SK-N-SH treated with all-trans-retinoic acid at 6 μM for 48 hours (cell line): ENCODE results near the gene ESRRA.

Experiments
- ATAC-seq: fragments of 200-7000 bp; cut with Tn5 transposase; 3 replicates; pipeline ENCODE4 v1.9.1; 2020; ENCODE audit warnings: mild to moderate bottlenecking, moderate library complexity
- ARNTL ChIP-seq: fragments of 450-650 bp; formaldehyde crosslinking; IDR thresholded peaks from 2 replicates; pipeline ENCODE4 v1.5.0; 2020; ENCODE audit warnings: low read depth, mild to moderate bottlenecking, moderate library complexity, borderline replicate concordance
- BACH2 ChIP-seq: fragments of 250-450 bp; sonication (Bioruptor Pico); IDR thresholded peaks from 2 replicates; pipeline ENCODE4 v1.9.0; 2021; ENCODE audit warnings: mild to moderate bottlenecking, borderline replicate concordance
- CSDC2 ChIP-seq: fragments of 250-450 bp; sonication (Bioruptor Pico); IDR thresholded peaks from 2 replicates; pipeline ENCODE4 v1.5.0; 2020; ENCODE audit warnings: mild to moderate bottlenecking, moderate library complexity
- CSRNP3 ChIP-seq: fragments of 250-450 bp; sonication (Bioruptor Pico); IDR thresholded peaks from 2 replicates; pipeline ENCODE4 v1.5.1; 2021; ENCODE audit warnings: mild to moderate bottlenecking, moderate library complexity
- ESRRG ChIP-seq: fragments of 250-450 bp; sonication (Bioruptor Pico); IDR thresholded peaks from 2 replicates; pipeline ENCODE4 v1.6.1; 2021; ENCODE audit warnings: mild to moderate bottlenecking
- GLIS3 ChIP-seq: fragments of 250-450 bp; sonication (Bioruptor Pico); IDR thresholded peaks from 2 replicates; pipeline ENCODE4 v1.5.0; 2020; ENCODE audit warnings: mild to moderate bottlenecking, moderate library complexity
- ISL1 ChIP-seq: fragments of 250-450 bp; sonication (Bioruptor Pico); IDR thresholded peaks from 2 replicates; pipeline ENCODE4 v2.1.2; 2022; ENCODE audit warnings: mild to moderate bottlenecking, moderate library complexity
- PATZ1 ChIP-seq: fragments of 250-450 bp; sonication (Bioruptor Pico); IDR thresholded peaks from 2 replicates; pipeline ENCODE4 v1.8.0; 2020; ENCODE audit warnings: mild to moderate bottlenecking, moderate library complexity, borderline replicate concordance
- PPARA ChIP-seq: fragments of 250-450 bp; sonication (Bioruptor Pico); IDR thresholded peaks from 2 replicates; pipeline ENCODE4 v1.5.0; 2020; ENCODE audit warnings: mild to moderate bottlenecking, borderline replicate concordance
- RARB ChIP-seq: fragments of 250-450 bp; sonication (Bioruptor Pico); IDR thresholded peaks from 2 replicates; pipeline ENCODE4 v1.8.0; 2021; ENCODE audit warnings: mild to moderate bottlenecking, moderate library complexity
- SNAI2 ChIP-seq: fragments of 250-450 bp; sonication (Bioruptor Pico); IDR thresholded peaks from 2 replicates; pipeline ENCODE4 v1.5.0; 2020; ENCODE audit warnings: mild to moderate bottlenecking, moderate library complexity
- TOX ChIP-seq: fragments of 250-450 bp; sonication (Bioruptor Pico); IDR thresholded peaks from 2 replicates; pipeline ENCODE4 v1.8.0; 2021; ENCODE audit warnings: mild to moderate bottlenecking, moderate library complexity, borderline replicate concordance
- TSHZ2 ChIP-seq: fragments of 250-450 bp; sonication (Bioruptor Pico); IDR thresholded peaks from 2 replicates; pipeline ENCODE4 v1.5.0; 2020; ENCODE audit warnings: mild to moderate bottlenecking, moderate library complexity
- ZC3H10 ChIP-seq: fragments of 250-450 bp; sonication (Bioruptor Pico); IDR thresholded peaks from 2 replicates; pipeline ENCODE4 v1.5.1; 2021; ENCODE audit warnings: mild to moderate bottlenecking, moderate library complexity
- ZFP3 ChIP-seq: fragments of 250-450 bp; sonication (Bioruptor Pico); IDR thresholded peaks from 2 replicates; pipeline ENCODE4 v1.5.0; 2020; ENCODE audit warnings: mild to moderate bottlenecking, moderate library complexity
- ZNF565 ChIP-seq: fragments of 450-650 bp; formaldehyde crosslinking; conservative IDR thresholded peaks from 2 replicates; pipeline ENCODE4 v1.5.0; 2020; ENCODE audit warnings: low read depth, mild to moderate bottlenecking, moderate library complexity

Gene ESRRA

GRCh38 chr11:64261556-64262080, 43.7 kb upstream of the ESRRA start:
- ATAC-seq, result no peak
- TF ChIP-seq ZC3H10 (no peak), TOX (CRISPR knock-in tag) (no peak), TSHZ2 (CRISPR knock-in tag) (no peak), PATZ1 (CRISPR knock-in tag) (no peak), ISL1 (CRISPR knock-in tag) (no peak), CSRNP3 (CRISPR knock-in tag) (no peak), BACH2 (CRISPR knock-in tag) (no peak), CSDC2 (CRISPR knock-in tag) (no peak), ESRRG (CRISPR knock-in tag) (no peak), GLIS3 (CRISPR knock-in tag) (no peak), RARB (CRISPR knock-in tag) (no peak), ARNTL (CRISPR knock-in tag) (no peak), PPARA (CRISPR knock-in tag) (no peak), ZNF565 (CRISPR knock-in tag) (no peak)

GRCh38 chr11:64262271-64263002, 42.9 kb upstream of the ESRRA start:
- no peak for TF ChIP-seq BACH2 (CRISPR knock-in tag)
- TF ChIP-seq RARB (CRISPR knock-in tag), result no peak
- ATAC-seq, result no peak

- peak; percentile 34 for ATAC-seq
- no peak for TF ChIP-seq GLIS3 (CRISPR knock-in tag)
- peak; percentile 63; the same call in 1 of the 2 replicates for TF ChIP-seq ZFP3
- no peak for TF ChIP-seq TSHZ2 (CRISPR knock-in tag)
Measured at GRCh38 chr11:64263021-64263946, 42.0 kb upstream of the ESRRA start.

GRCh38 chr11:64263947-64264317, 41.4 kb upstream of the ESRRA start:
- no peak for ATAC-seq
- no peak for TF ChIP-seq SNAI2 (CRISPR knock-in tag)
- no peak for TF ChIP-seq ZNF565 (CRISPR knock-in tag)
- TF ChIP-seq ZC3H10, result no peak
- TF ChIP-seq PATZ1 (CRISPR knock-in tag), result no peak
